OCI-LY1 (cell line): Measurements from ENCODE around the gene HSD11B1L.

Experiments used
- EZH2 ChIP-seq: fragments of 200-600 bp; sonication (generic), shearing (Covaris generic); IDR thresholded peaks from 2 replicates; pipeline ENCODE4 v1.8.0; 2017; ENCODE audit warnings: borderline replicate concordance, mixed run types, mild to moderate bottlenecking, antibody characterized with exemption, low read length, moderate library complexity, mixed read lengths
- TF ChIP-seq, protein P1 (sequence below): fragments of 200-600 bp; sonication (generic), shearing (Covaris generic); IDR thresholded peaks from 2 replicates; pipeline ENCODE4 v1.5.1; 2017; ENCODE audit warnings: mild to moderate bottlenecking, antibody characterized with exemption, low read length, moderate library complexity, mixed read lengths

DNA sequence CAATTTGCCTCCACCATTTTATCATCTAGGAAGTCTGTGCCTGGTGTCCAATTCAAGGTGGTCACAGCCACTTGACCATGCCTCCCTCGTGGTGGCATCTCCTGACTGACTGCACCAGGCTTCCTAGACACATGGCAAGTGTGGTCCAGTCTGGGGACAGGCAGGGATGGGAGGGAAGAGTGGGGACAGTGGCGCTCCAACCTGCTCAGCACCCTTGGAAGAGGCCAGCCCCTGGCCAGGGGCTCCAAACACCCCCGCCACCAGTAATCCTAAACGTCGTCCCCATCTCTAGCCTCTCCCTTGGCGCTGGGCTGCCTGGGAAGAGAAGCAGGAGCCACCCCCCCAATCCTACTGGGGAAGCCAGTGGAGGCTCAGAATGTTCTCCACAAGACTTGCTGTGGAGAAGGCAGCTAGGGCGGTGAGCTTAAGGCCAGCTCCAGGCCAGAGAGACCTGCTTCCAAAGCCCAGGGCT lies 11.9 kb downstream of the HSD11B1L start:
- no peak for TF ChIP-seq EZH2
- TF ChIP-seq, protein P1, sequence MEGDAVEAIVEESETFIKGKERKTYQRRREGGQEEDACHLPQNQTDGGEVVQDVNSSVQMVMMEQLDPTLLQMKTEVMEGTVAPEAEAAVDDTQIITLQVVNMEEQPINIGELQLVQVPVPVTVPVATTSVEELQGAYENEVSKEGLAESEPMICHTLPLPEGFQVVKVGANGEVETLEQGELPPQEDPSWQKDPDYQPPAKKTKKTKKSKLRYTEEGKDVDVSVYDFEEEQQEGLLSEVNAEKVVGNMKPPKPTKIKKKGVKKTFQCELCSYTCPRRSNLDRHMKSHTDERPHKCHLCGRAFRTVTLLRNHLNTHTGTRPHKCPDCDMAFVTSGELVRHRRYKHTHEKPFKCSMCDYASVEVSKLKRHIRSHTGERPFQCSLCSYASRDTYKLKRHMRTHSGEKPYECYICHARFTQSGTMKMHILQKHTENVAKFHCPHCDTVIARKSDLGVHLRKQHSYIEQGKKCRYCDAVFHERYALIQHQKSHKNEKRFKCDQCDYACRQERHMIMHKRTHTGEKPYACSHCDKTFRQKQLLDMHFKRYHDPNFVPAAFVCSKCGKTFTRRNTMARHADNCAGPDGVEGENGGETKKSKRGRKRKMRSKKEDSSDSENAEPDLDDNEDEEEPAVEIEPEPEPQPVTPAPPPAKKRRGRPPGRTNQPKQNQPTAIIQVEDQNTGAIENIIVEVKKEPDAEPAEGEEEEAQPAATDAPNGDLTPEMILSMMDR, result no peak
